GM19397 (cell line): Measurements from ENCODE around the gene RORB.

Experiments used
- ATAC-seq: cut with Tn5 transposase; IDR thresholded peaks from one replicate; pipeline ENCODE4 v1.9.1; 2021; ENCODE audit warnings: mild to moderate bottlenecking, moderate library complexity; ENCODE audit not compliant: unreplicated experiment

Gene RORB

DNA sequence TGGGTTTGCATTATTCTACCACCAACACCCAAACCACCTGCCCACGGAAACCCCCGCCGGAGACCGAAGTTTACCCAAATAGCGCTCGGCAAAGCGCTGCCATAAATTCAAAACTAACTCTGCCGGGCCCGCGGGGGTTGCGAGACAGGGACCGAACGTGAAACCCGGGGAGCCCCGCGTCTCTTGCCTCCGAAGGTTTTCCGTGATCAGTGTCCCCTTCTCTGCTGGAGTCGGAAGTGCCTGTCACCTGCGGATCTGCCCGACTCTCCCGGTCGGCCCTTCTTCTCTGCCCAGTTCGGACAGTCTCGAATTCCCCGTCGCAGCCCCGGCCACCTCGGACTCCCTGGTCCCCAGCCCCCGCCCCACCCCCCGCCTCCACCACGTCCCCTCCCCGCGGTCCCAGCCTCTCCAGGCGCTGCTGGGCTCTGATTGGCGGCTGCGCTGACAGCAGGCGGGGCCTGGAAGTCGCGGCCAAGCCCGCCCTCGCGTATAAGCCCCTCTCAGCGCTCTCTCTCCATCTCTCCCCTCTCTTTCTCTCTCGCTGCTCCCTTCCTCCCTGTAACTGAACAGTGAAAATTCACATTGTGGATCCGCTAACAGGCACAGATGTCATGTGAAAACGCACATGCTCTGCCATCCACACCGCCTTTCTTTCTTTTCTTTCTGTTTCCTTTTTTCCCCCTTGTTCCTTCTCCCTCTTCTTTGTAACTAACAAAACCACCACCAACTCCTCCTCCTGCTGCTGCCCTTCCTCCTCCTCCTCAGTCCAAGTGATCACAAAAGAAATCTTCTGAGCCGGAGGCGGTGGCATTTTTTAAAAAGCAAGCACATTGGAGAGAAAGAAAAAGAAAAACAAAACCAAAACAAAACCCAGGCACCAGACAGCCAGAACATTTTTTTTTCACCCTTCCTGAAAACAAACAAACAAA is at the start of gene RORB:
TSS of gene RORB (plus strand) at position 517 of the 929 bp plus-strand sequence. CDS start 642 bp downstream, outside the sequence.
- ATAC-seq, result peak; percentile 95

DNA sequence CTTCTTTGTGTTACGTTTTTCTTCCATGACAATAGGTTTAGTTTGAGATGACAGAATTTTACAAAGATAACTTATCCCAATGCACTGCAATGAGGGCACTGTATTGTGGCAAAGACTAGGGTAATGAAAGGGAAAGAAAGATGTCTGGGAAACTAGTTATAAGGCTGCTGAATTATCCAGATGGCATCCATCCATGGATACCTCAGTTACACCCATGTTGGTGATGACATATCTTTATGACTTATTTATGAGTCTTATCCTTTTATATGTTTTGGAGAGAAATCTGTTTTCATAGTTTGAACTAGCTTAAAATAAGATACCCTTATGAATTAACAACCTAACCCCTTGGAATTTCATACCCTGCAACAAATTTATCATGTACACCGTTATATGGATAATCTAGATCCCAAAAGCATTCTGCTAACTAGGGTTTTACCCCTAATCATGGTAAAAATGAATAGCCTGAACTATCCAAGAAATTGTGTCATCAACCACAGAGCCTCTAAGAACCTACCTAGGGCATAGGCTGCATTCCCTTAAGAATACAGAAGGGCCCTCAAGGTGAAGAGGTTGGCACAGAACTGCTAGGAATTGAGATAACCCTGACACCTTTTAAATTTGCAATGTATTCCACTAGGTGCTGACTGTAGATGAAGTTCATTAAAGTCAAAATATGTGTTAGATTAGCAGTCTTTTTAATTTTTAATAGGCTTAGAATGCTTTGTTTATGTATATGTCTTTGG is 49.5 kb upstream of the RORB start:
- no peak for ATAC-seq

GRCh38 chr9:74449060-74449459 is 48.1 kb upstream of the RORB start:
- no peak for ATAC-seq

- ATAC-seq, result no peak
Measured at GRCh38 chr9:74458832-74459231, 38.3 kb upstream of the RORB start.

- ATAC-seq, result no peak
Measured at GRCh38 chr9:74463825-74464224, 33.3 kb upstream of the RORB start.

DNA sequence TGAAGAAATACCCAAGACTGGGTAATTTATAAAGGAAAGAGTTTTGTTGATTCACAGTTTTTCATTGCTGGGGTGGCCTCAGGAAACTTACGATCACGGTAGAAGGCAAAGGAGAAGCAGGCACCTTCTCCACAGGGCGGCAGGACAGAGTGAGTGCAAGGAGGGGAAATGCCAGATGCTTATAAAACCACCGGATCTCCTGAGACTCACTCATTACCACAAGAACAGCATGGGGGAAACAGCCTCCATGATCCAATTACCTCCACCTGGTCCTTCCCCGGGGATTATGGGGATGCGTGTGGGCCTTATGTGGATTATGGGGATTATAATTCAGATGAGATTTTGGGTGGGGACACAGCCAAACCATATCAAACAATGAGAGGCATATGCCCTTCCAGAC is 18.5 kb upstream of the RORB start:
- no peak for ATAC-seq

DNA sequence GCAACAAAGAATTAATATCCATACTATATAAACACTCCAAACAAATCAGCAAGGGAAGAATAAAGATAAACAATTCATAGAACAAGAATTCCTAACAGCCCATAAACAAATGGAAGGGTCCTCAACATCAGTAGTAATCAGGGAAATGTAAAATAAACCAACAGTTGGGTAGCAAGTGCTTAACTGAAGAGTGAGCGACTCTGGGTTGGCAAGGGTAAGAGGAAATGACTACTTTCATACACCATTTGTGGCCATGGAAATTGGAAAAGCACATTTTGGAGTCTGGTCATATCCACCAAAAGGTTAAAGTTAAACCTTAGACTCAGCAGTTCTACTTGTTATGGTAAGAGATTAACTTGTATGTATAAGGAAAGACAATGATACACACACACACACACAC is 17.4 kb upstream of the RORB start:
- no peak for ATAC-seq

DNA sequence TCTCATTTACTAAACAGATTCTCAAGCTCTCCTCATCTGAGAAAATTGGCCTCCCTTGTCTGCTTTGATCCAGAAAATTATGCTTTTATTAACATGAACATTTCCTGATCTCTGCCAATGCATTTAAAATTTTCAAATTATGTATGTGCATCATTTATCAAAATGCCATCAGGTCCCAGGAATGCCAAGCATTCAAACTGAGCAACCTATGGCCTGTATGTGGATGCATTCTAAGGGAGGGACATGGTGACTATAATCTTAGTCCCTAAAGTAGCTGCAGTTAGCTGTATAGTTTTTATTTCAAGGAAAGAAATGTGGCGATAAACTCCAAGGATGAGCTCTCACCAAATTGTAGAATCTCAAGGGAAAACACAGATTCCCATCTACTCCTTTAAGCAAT is 9.7 kb upstream of the RORB start:
- no peak for ATAC-seq

DNA sequence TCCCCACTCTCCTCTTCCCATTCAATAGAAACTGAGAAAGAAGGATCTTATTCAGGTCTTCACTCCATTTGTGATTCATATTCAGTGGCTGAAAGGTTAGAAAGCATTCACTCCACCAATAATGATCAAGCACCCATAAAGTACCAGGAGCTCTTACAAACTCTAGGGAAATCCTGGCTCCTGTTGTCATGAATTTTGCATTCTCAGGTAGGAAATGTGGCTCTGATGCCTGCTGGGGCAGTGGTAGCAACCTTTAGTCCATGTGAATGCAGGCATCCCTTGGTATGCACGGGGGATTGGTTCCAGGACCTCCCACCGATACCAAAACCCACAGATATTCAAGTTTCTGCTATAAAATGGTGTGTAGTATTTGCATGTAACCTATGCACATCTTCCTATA is 3.6 kb upstream of the RORB start:
- no peak for ATAC-seq

DNA sequence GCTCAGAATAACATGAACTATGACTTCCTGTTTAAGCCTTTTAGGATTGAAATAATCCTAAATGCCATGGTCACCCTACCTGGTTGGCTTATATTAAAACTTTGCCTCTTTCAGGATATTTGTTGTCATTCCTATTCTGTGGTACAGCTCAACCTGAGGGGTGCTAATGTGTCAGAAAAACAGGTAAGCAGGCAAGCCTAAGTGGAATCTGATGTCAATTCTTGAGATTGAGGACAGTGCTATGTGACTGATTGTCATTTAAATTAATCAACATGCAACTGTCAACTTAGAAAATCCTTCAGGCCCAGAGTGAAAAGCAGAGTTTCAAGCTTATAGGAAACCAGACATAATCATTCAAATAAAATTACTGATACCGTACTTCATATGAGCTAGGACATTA is 2.6 kb upstream of the RORB start:
- ATAC-seq, result no peak

- no peak for ATAC-seq
Measured at GRCh38 chr9:74496406-74496805, 729 bp upstream of the RORB start.

- peak; percentile 12 for ATAC-seq
Measured at GRCh38 chr9:74497748-74498620, 849 bp downstream of the RORB start.

DNA sequence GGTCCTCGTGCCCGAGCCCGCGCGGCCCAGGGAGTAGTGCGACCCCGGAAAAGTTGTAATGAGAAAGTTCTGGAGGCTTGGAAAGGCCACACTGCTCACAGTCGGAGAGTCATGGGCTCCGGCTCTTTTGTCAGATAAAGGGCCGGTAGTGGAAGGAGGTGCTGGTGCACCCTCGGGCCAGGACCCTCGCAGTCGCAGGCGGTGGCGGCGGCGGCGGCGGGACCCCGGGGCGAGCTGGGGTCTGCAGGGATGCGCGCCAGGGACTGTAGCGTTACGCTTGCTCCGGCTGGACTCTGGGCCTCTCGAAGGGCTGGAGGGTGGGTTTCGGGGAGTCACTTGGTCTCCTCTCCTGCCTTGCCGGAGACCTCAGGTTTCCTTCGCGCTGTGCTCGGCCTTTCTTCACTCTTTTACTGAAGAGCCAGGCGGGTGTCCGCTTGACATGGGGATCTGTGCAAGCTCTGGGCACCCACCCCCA is 1.5 kb downstream of the RORB start:
- no peak for ATAC-seq

- no peak for ATAC-seq
Measured at GRCh38 chr9:74499111-74499601, 2.0 kb downstream of the RORB start.

DNA sequence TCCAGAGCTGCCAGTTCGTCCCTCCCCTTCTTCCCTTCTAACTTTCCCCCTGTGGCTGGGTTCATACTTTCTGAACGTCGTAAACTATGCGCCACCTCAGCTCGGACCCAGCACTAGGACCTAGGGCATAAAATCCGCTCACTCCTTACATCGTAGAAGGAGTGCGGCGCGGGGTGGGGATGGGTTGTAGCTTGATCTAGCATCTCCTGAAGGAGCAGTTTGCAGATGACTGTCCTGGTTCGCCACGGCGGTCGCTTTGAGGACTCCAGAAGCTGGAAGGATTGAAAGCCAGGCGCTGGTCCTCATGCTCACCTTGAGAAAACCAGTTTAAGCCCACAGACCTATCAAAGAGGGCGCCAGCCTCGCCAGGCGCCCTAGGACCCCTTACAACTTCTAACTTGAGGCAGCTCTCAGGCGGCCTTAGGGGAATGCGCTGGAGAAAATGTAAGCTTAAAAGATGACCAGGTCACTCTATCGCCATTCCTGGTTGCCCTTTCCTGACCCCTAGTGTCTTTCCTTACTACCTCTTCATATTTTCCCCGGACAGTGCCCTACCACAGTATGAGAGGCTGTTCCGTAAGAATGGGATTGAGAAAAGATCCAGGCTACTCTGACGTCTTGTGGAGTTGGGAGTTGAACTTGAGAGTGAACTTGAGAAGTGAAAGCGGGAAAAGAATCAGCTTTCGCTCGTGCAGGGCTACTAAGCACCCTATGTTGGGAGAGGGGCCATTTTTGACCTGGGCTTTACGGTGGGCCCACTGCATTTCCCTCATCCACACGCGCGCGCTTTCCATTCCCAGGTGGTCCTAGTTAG is 2.8 kb downstream of the RORB start:
- no peak for ATAC-seq

- no peak for ATAC-seq
Measured at GRCh38 chr9:74500584-74500924, 3.4 kb downstream of the RORB start.

DNA sequence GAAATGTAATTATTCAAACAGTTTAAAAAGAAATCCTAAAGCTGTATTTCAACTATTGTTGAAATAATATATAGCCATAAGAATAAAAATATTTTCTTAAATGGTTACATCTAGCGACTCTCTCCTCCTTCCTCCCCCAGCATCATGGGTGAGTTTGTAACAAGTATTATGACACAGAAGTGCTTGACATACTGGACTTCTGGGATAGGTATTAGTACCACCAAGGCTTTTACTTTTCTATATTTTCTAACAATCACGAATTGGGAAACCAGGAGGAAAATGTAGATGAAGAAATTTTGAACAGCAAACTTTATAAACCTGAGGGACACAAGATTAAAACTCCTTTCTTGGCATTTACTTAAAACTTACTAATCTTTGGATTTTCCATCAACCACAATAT is 4.4 kb downstream of the RORB start:
- ATAC-seq, result no peak

DNA sequence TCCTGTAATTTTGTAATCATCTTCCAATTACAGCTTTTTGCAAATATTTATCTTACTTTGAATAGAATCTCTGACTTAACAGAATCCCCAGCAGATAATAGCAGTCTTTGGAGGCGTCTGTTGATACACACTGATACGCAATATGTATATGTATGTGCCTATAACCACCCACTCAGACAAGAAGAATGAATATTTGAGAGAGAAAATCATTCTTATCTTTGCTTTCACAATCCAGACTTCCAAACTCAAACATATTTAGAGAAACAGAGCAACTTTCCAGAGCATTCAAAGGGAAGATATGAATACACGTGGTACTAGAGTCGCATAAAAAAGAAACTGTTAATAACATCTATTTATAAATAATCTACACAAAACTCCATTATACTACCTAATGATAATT is 6.1 kb downstream of the RORB start:
- no peak for ATAC-seq

DNA sequence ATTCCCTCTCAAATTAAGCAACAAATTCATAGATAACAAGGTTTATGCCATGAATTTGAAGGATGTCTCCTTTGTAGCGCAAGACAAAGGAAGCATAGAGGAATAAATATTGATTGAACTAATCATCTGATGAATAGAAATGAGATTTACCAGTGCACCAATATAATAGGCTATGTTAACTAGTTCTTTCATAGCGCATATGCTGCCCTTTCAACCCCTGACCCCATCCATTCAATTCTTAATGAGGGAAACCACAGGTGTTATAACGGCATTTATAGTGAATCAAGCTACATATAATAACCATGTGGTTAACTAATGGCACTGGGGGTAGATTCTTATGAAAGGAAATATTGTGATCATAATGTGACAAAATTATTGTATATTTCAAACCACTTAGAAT is 6.5 kb downstream of the RORB start:
- ATAC-seq, result no peak

- no peak for ATAC-seq
Measured at GRCh38 chr9:74511333-74511732, 14.2 kb downstream of the RORB start.
